Stimulated activated CD8-positive, alpha-beta memory T cell treated with anti-CD3 and anti-CD28 coated beads, Interleukin-15, amount 100 ng/mL, for 4 hours (primary cell): ENCODE data around the gene ICE1.
"Not testable (repeated sequence)": the region's sequence is repeated elsewhere in the genome, so short reads cannot be mapped to it uniquely, and the experiment has no call there.

ENCODE experiments used
- DNase-seq, 2 donors: peaks; one replicate each; pipeline ENCODE4 v3.0.0-alpha.2; 2020; ENCODE audit warnings: low read depth in 2 of 2

ICE1 gene

DNA sequence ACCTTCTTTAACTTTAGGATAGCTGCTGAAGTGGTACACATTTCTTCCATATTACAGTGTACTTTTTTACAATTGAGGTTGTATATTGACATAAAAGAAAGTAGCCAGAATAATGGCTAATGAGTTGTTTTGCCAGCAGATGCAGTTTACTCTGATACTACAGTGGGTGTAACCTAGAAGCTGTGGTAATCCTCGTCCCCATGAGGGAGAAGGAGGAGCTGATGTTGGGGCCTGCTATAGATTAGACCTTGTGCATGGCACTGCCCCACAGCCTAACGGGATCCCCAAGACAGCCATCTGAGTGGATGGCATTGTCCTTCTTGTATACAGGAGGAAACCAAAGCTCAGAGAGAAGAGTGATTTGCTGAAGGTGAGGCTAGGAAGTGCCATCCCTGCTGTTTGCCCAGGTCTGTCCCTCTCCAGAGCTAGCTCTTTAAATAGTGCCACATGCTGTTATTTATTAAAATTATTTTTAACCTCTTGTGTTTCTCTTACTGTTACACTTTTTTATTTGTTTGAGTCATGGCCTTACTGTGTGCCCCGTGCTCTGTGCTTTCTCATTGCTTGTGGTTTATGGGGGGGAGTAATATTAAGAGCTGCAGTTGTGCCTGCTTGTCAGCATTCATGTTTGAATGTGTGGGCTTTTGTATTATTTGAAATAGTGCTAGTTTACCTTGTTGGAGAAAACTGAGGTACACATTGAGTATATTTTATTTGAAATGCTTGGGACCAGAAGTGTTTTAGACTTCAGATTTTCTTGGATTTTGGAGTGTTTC is 65.3 kb downstream of the ICE1 start:
- no peak for DNase-seq

DNA sequence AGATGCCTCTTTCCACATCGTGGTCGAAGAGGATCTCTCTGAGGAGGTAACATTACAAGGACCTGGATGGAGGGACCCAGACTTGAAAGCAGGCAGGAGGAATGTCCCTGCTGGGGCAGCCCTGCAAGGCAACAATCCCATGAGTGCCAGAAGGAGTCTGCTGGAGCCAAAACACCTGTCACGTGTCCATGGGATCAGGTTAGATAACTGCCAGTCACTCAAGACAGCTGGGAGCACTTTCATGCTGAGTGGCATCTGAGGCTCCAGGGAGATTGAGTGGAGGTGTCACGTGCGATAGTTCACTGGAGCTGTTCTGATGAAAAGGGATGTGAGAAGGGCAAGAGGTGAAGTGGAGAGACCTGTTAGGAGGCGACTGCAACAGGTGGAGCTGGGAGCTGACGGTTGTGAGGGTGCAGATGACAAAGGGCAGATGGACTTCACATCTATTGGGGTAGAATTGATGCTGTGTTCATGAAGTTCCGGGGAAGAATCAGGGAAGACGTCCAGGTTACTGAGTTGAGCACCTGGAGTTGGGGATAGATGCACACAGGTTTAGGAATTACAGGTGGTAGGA is 68.4 kb downstream of the ICE1 start:
- no peak for DNase-seq

DNA sequence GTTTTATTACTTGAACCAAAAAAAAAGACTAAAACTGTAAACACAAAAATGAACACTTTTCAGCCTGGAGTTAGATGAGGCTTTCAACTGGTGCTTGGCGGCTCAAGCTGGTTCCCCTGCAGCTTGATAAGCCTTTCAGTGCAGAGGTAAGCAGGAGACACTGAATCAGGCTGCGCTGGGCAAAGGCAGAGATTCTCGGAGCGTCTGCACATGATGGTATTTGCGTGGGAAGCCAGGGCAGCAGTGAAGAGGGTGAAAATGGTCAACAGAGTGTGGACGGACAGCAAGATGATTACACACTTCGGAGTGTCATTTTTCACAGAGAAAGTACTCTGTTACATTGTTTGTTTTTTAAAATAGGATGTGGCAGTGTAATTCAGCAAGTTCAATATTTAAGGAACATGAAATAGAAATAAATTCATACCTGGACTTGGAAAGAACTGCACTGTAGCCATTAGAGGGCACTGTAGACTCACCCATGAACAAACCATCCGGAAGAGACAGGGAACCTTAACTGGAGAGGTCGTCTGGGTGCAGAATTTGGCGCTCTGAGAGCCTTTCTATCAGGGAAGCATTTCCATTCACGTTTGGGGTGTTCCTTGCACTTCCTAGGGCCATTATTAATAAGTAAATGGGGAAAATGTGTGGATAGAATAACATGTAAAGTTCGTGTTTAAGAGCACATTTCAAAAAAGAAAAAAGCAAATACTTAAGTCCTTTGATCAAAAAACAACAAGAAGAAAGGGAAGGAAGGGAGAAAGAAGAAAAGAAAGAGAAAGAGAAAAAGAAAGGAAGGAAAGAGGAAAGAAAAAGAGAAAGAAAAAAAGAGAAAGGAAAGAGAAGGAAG is 69.8 kb downstream of the ICE1 start:
- peak in 1 of 2 donors; percentile 7 for DNase-seq

DNA sequence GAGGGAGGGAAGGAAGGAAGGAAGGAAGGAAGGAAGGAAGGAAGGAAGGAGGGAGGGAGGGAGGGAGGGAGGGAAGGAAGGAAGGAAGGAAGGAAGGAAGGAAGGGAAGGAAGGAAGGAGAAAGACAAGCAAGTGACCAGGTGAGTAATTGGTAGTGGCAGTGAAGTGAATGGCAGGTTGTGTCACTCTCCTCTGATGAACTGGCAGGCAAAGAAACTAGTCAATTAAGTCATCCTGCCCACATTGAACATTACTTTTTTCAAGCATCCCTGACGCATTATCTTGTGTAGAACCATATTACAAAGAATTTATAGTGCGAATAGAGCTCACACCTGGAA is 70.4 kb downstream of the ICE1 start:
- DNase-seq: not testable (repeated sequence)

DNA sequence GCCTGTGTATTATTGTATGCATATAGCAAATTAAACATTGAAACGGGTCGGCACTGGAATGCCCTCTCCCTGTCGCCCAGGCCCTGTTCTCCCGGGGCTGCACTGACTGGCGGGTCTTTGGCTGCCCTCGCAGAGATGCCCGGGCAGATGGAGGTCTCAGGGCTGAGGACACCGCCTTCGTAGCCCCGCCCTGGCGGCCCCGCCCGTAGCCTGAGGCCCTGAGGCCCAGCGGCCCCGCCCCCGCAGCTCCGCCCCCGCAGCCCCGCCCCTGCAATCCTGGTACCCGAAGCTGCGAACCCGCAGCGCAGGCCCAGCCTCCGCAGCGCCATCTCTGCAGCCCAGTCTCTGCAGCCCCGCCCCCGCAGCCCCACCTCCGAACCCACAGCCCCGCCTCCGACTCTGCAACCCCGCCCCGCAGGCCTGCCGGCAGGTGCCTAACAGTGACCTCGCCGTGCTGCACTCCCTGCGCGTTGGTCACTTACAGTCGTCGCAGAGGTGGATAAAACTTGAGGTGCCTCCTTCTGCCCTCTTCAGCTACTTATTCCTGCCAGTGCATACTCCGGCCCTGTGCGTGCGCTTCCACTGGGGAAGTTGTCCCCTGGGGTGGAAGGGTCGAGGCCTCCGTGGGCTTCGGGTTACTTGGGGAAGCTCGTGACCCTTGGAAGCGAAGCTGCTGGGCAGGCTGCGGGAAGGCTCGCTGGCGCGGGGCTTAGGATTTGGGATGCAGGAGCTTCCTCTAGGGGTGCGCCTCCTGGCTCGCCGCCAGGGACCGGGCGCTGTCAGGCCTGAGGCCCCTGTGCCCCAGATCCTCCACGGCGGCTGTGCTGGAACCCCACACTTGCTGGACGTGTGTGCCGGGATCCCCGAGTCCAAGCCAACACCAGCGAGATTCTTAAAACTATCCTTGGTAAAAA is 72.3 kb downstream of the ICE1 start:
- DNase-seq: peak; percentile 66 to 70

DNA sequence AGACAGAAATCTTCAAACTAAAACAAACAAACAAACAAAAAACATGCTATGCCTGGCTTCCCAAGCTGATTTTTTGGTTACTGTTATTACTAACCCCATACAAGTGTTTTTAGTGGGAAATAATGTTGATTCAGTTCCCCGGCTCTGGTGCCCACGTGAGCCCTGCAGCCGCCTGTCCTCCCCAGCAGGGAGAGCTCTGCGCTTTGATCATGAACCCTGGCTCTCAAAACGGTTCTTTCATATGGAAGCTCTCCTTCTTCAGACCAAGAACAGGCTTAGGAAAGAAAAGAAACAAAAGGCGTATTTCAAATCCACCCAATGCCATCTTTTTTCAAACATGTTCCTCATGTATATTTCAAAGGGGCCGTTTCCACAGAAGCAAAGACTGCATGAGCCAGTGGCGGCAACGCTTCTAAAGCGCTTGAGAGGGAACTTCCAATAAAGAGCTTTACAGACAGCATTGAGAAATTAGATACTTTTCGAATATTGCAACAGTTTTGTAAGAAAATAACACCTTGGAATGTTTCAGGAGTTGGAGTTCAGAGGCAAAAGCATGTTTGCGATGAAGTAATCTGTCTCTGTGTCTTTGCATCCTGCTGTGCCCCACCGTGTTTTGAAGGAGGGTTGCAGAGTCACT is 74.8 kb downstream of the ICE1 start:
- DNase-seq: no peak

DNA sequence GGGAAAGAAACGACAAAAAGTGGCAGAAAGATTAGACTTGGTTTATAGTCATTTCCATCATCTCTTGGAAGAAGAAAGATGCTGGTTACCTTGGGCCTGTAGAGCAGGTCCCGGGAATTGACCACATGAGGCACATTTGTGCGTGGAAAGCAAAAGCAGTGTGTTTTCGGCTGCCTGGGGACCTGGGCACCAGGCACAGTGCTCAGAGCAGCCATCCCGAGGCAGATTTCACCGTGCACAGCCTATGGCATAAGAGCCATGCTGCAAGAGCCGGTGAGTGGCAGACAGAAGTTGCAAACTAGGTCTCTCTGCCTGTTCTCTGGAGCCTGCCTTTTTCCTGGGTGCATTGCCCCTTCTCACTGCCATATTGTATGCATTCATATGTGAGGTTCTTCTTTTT is 77.0 kb downstream of the ICE1 start:
- DNase-seq: no peak

DNA sequence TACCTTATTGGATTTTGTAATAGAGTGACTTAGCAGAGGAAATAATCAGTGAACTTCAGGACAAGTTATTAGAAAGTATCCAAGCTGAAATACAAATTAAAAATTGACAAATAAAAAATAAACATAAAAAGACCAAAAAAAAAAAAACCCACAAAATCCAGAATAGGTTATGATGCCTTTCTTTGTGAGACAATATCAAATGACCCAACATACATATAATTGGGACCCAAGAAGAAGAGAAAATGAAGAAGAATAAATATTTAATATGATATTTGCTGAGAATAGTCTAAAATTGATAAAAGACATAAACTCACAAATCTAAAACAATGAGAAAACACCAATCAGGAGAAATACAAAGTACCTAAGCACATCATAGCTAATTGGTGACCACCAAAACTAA is 81.8 kb downstream of the ICE1 start:
- no peak for DNase-seq

DNA sequence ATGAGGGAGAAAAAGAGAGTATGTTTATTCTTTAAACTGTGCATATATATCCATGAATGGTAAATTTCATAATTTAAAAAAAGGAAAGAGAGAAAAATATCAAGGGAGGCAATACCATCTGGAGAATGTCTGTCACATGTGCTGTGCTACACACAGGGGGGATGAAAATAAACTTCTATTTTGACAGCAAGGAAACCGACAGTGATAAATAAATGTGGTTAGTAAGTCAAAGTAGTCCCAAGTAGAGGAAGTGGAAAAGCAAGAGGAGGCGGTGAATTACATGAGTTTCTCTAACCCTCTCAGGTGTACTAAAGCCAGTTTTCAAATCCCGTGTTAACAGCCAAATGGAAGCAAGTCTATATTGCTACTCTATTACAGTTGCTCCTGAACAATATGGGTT is 83.3 kb downstream of the ICE1 start:
- DNase-seq: no peak

DNA sequence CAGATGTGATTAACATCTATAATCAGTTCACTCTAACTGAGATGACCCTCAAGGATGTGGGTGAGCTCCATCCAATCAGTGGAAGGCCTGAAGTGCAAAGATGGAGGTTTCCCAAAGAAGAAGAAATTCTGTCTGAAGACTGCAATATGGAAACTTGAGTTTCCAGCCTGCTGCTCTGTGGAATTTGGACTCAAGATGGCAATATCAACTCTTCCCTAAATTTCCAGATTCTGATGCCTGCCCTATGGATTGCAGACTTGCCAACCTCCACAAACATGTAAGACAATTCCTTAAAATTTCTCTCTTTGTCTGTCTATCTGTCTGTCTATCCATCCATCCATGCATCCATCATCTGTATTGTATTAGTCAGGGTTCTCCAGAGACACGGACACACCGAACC is 85.9 kb downstream of the ICE1 start:
- no peak for DNase-seq

DNA sequence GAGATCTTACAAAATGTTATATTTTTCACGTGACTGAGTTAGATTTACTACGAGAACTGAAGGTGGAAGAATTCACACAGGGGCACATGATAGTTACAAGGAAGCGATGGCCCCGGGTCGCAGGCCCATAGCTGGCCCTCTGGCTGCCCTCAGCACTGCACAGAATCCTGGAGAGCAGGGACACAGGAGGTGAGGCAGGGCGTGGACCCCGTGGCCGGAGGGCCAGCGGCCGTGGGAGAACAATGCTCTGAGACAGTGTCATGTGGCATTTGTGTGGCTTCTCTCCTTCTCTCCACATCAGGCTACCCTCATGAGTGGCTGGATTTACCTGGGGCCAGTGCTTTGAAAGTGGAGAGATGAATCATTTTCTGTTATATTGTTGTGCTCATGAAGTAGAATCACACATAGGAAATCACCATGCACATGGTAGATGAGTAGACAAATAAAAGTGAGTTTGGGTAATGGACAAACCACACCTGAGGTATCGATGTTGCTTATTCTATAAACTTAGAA is 89.5 kb downstream of the ICE1 start:
- DNase-seq: no peak

DNA sequence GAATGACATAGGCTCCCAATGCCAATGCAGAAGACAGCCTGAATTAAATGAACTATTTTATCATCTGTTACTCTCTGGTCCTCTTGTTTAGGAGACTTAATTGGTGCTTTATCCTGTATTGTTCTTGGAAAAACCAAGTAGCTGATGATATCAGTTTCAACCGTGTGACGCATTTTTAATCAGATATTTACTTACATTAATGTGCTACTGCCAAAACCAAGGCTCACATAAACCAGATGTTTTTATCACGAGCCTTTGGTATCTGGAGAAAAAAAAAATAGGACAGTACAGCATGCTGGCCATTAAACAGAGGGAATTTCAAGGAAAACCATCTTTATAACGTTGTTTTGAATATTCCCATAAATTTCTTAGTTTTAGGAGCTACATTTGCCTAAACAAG is 90.1 kb downstream of the ICE1 start:
- no peak for DNase-seq

DNA sequence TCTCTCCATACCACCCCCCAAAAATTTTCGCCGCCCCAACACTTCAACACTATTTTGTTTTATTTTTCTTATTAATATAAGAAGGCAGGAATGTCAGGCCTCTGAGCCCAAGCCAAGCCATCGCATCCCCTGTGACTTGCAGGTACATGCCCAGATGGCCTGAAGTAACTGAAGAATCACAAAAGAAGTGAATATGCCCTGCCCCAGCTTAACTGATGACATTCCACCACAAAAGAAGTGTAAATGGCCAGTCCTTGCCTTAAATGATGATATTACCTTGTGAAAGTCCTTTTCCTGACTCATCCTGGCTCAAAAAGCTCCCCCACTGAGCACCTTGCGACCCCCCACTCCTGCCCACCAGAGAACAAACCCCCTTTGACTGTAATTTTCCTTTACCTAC is 98.1 kb downstream of the ICE1 start:
- DNase-seq: not testable (repeated sequence)

DNA sequence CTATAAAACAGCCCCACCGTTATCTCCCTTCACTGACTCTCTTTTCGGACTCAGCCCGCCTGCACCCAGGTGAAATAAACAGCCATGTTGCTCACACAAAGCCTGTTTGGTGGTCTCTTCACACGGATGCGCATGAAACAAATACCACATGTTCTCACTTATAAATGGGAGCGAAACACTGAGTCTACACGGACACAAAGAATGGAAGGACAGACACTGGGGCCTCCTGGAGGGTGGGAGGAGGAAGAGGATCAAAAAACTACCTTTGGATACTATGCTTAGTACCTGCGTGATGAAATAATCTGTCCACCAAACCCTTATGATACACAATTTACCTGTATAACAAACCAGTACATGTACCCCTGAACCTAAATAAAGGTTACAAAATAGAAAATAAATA is 98.6 kb downstream of the ICE1 start:
- DNase-seq: no peak

DNA sequence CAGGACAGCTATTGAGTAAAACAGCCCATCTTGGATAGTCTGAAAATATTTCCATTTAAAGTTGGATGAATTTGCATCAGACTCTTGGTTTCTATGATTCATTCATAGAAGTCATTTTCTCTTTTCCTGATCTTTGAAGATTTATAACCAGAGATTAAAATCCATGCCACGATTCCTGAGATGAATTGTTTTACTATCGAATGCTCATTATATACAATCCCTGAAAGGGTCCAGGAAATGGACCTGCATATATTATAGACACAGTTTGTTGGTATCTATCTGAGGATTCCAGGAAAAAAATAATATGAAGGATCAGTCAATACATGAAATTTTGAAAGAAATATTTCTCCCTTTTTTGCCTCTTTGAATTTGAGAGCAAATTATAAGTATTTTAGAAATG is 99.0 kb downstream of the ICE1 start:
- DNase-seq: no peak

DNA sequence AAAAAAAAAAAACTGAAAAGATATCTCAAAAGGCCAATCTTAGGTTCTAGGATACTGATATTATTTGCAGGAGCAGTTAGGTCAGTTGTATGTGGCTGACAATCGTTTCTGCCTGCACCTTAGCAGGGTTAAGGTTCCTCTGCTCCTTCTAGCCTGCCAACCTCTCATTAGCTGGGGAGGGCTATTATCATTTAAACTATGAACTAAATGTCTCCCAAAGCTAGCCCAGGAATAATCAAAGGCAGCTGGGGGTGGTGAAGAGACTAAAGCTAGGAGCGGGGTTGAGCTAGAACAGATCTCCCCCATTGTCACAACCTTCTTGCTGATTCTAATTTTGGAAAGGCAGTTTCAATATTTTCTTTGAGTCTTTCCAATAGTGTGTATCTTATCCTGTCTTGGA is 99.9 kb downstream of the ICE1 start:
- no peak for DNase-seq

DNA sequence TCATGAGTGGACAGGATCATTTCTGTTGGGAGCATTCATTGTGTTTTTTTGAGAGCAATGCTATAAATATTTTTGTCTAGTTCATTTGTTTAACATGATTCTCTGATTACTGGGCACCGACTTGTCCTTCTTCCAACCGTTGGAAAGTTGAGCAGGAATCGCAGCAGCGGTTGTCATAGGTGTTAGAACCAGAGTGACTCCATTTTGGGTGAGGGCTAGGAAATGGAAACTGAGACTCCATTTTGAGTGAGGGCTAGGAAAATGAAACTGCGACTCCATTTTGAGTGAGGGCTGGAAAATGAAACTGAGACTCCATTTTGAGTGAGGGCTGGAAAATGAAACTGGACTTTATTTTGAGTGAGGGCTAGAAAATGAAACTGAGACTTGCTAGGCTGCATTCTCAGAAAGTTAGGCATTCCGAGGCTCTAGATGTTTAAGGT is 100.6 kb downstream of the ICE1 start:
- peak in 1 of 2 donors; percentile 3 for DNase-seq

DNA sequence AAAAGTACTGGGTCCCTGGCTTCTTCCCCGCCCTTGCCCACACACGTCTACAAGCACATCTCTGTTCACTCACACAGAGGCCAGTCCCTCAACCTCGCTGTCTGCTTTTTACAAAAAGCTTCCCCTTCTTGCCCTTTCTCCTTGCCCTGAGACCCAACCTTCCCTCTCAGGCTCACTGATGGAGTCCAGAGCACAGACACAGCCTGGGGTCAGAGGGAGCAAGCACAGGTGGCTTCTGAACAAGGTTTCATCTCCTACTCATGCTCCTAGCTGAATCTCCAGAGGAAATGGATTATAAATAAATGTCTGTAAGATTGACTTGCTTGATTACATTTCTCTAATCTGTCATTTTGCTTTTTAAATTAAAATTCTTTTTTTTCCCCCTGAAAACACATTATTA is 101.8 kb downstream of the ICE1 start:
- DNase-seq: no peak

DNA sequence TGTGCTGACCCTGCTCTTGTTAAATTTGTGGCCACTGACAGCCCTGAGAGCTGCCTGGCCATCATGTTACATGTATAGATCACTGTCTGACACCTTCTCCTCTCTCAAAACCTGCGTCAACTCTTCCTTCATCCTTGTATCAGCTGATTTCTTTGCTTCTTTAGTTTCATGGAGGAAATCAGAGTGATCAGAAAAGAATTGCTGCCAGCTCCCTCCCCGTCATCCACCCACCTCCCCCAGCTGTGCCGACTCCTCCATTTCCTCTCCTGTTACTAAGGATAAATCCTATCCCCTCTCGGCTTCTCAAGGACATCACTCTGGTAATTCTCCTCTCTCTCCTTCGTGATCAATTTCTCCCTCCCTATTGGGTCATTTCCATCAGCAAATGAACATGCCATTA is 108.9 kb downstream of the ICE1 start:
- DNase-seq: no peak

DNA sequence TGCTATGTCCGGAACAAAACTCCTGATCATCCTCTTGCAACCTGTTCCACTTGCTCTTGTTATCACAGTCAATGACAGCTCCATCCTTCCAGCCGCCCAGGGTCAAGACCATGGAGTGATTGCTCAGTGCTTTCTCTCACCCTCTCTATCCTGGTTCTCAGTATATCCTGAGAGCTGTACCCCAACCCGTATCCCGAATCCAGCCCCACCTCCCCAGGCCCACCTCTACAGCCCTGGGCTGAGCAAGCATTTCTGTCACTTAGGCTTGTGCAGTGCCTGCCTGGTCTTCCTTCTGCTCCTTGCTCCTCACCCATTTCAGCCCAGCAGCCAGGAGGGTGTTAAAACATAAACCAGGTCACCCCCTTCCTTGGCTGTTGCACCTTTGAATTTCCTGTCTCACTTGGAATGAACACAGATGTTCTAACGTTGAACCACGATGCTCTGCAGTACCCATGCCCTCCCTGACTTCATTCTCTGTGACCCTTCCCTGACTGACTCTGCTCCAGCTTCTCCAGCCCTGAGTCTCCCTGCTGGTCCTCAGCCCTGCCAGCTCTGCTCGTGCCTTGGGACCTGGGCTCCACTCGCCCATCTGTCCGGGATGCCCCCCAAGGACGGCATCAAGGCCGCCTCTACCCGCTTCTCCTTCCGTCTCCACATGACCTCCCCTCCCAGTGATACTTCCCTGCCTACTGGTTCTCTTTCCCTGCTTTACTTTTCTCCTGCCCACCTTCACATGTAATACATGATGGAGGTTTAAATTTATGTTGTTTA is 110.0 kb downstream of the ICE1 start:
- DNase-seq: no peak
